Heart right ventricle (tissue), 16 donors: ENCODE results near the gene VSTM2B. TPM values are rescaled to one million over a fixed set of nuclear protein-coding genes. Genes with fewer than 3 reads are reported as not detected.

Source experiments
- ATAC-seq, 8 donors: fragments of 200-7000 bp; cut with Tn5 transposase; one replicate each; pipeline ENCODE4 v1.9.1; 2020; ENCODE audit warnings: mild to moderate bottlenecking in 8 of 8, moderate library complexity in 8 of 8, moderate number of reproducible peaks in 1 of 8
- DNase-seq, 2 donors: peaks; one replicate each; pipeline ENCODE4 v3.0.0-alpha.2; 2020
- H3K27ac ChIP-seq, 10 donors: fragments of 200-600 bp; sonication (generic) in 2 of 10; one replicate each; pipeline versions ENCODE4 v1.5.0 to v1.8.0; 2020 to 2022; ENCODE audit warnings: mild to moderate bottlenecking in 3 of 10
- H3K27me3 ChIP-seq, 7 donors: fragments of 200-600 bp; one replicate each; pipeline ENCODE4 v1.8.0; 2021 to 2022; ENCODE audit warnings: mild to moderate bottlenecking in 2 of 7
- H3K36me3 ChIP-seq, 9 donors: fragments of 200-600 bp; sonication (generic) in 1 of 9; one replicate each; pipeline versions ENCODE4 v1.5.0 to v1.8.0; 2020 to 2022; ENCODE audit warnings: mild to moderate bottlenecking in 2 of 9
- H3K4me1 ChIP-seq, 9 donors: fragments of 200-600 bp; sonication (generic) in 1 of 9; one replicate each; pipeline versions ENCODE4 v1.5.0 to v1.8.0; 2020 to 2022; ENCODE audit warnings: mild to moderate bottlenecking in 4 of 9
- H3K4me3 ChIP-seq, 10 donors: fragments of 200-600 bp; sonication (generic) in 2 of 10; one replicate each; pipeline versions ENCODE4 v1.5.0 to v1.8.0; 2020 to 2022; ENCODE audit warnings: mild to moderate bottlenecking in 7 of 10, moderate library complexity in 2 of 10
- H3K9me3 ChIP-seq, 11 donors: fragments of 200-600 bp in 10 of 11; sonication (generic) in 2 of 11; one replicate each; pipeline versions ENCODE4 v1.5.0 to v1.8.0; 2013 to 2022; ENCODE audit warnings: mild to moderate bottlenecking in 2 of 11, control low read depth in 1 of 11, moderate library complexity in 1 of 11
- WGBS, 2 donors: extraction: QIAGEN DNeasy Blood & Tissue Kit; methylation state at CpG; one replicate each; pipeline ENCODE4 v1.1.7; 2013; ENCODE audit warnings: inconsistent platforms in 1 of 2; 5-methylcytosine and 5-hydroxymethylcytosine counted together
- intact Hi-C, 10 donors: fragments of 100-400 bp; cut with DNase I; formaldehyde crosslinking; loops; one replicate each; pipeline versions ENCODE4 v1.11.1 to v1.14.2; 2022
- polyA plus RNA-seq, 2 donors: library from polyadenylated mRNA; stranded (reverse); fragments of 200-250 nt; gene quantifications; one replicate each; pipeline ENCODE4 v1.2.3, GENCODE V29; 2013
- total RNA-seq, 10 donors: library from RNA; stranded (reverse); fragmentation: NEBNext Ultra II Directional in 3 of 10; extraction: Animal tissue kit (Norgen Biotek cat#: 25700) in 3 of 10; gene quantifications; one replicate each; pipeline versions ENCODE4 v1.2.1 to v1.2.4, GENCODE V29; 2021 to 2023
- TF ChIP-seq, protein P1 (sequence below), 9 donors: fragments of 200-600 bp; sonication (generic) in 2 of 9; IDR thresholded peaks; one replicate each; pipeline versions ENCODE4 v1.5.0 to v1.8.0; 2021 to 2022; ENCODE audit warnings: antibody characterized with exemption in 9 of 9, mild to moderate bottlenecking in 5 of 9, moderate library complexity in 1 of 9
- donor health status: Arrhythmogenic right ventricular cardiomyopathy.
- donor health status: ischemic (EF 13 %, LVEDD 7.1; RV severe dilation, severe dysfunction).
- donor health status: healthy with polysubstance abuse.
- donor health status: DM: no; HTN: yes; CAD: no.
- donor health status: DM: no; HTN: no; CAD: no.
- donor health status: ischemic (EF 25% LVEDD 6.9; RV normal size, moderate dysfunction).
- donor health status: ischemic (EF 25% LVEDD 5.7; RV mildly dilated, moderate dysfunction).
- donor health status: healthy.
- donor health status: DM: yes; HTN: yes; CAD: no.
- donor health status: Ischemic cardiomyopathy.
- donor health status: ischemic (EF 35%, LVEDD 5.7; RV mildly dilated, moderate dysfunction).
- donor health status: nonischemic (EF 11% LVEDD 7.7; RV severe dilation, severe dysfunction).
- donor health status: DM: yes; HTN: yes; CAD: no.
- donor health status: PGD.
- donor health status: ischemic (EF 29% LVEDD 5.4; RV normal size, mild dysfunction).
- donor health status: nonischemic (EF 23%, LVEDD 6.1; RV moderate dilation, normal function).

The VSTM2B gene
- total and polyA plus RNA-seq, 12 donors: not detected

DNA sequence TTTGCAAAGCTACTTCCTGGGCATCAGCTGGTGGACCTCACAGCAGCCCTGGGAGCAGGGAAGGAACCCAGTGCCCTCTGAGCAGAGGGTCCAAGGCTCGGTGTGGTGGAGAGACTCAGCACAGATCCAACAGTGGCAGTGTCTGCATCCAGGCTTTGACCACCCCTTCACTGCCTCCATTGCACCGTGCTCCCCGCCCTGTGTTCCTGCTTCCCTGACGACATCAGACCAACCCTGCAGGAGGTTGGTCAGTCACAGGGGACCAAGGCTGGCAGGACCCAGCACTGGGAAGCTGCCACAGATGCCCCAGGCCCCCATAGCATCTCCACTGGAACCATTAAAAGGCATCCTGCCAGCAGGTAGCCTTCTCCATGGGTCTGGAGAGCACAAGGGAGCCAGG, 7.8 kb upstream of the VSTM2B start:
- Histone ChIP-seq H3K36me3 (no peaks in the 10 kb centered on the region), H3K4me3 (no peak overlapping the region), H3K27ac (no peak overlapping the region), H3K4me1 (no peaks in the 10 kb centered on the region), H3K27me3 (peaks cover 0 to 59% (median 25%) of the 10 kb centered on the region in 7 donors), H3K9me3 (no peaks in the 10 kb centered on the region)
- DNase-seq (no peak), ATAC-seq (no peak)
- intact Hi-C loops: no loop called here
- WGBS, 2 donors: 75 to 79% methylated on average over 4 of the region's 4 CpGs
- TF ChIP-seq, protein P1, sequence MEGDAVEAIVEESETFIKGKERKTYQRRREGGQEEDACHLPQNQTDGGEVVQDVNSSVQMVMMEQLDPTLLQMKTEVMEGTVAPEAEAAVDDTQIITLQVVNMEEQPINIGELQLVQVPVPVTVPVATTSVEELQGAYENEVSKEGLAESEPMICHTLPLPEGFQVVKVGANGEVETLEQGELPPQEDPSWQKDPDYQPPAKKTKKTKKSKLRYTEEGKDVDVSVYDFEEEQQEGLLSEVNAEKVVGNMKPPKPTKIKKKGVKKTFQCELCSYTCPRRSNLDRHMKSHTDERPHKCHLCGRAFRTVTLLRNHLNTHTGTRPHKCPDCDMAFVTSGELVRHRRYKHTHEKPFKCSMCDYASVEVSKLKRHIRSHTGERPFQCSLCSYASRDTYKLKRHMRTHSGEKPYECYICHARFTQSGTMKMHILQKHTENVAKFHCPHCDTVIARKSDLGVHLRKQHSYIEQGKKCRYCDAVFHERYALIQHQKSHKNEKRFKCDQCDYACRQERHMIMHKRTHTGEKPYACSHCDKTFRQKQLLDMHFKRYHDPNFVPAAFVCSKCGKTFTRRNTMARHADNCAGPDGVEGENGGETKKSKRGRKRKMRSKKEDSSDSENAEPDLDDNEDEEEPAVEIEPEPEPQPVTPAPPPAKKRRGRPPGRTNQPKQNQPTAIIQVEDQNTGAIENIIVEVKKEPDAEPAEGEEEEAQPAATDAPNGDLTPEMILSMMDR (IDR thresholded peaks at IDR 0.05): no peak

GRCh38 chr19:29519146-29519545, 6.6 kb upstream of the VSTM2B start:
- intact Hi-C loops: no loop called here
- Histone ChIP-seq H3K4me3 (no peak overlapping the region), H3K27me3 (peaks cover 0 to 71% (median 37%) of the 10 kb centered on the region in 7 donors), H3K27ac (no peak overlapping the region), H3K4me1 (no peaks in the 10 kb centered on the region), H3K9me3 (no peaks in the 10 kb centered on the region), H3K36me3 (no peaks in the 10 kb centered on the region)
- no peak for DNase-seq
- WGBS, 2 donors: 53 to 65% methylated on average over 5 of the region's 5 CpGs
- TF ChIP-seq, protein P1 (IDR thresholded peaks at IDR 0.05): no peak
- ATAC-seq: no peak

DNA sequence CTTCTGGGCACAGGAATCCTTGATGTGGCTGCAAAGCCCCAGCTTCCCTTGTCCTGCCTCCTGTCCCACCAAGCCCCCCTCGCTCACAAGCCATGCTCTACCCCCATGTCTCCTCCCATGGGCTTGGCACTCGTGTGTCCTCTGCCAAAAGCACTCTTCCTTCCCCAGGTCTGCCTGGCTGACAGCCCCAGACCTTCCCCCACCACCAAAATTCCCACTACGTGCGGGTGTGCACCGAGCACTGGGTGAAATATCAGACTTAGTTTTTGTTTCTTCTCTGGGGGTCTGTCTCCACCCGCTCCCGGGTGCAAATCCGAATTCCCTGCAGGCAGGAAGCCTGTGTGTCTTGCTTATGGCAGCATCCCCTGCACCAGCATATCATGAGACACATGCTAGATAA, 5.9 kb upstream of the VSTM2B start:
- H3K36me3 ChIP-seq: no peaks in the 10 kb centered on the region
- no peak for DNase-seq
- no peaks in the 10 kb centered on the region for H3K9me3 ChIP-seq
- TF ChIP-seq, protein P1 (IDR thresholded peaks at IDR 0.05): no peak
- whole genome bisulfite sequencing, 2 donors: 73 to 75% methylated on average over 8 of the region's 8 CpGs
- no peak for ATAC-seq
- no peak overlapping the region for H3K27ac ChIP-seq
- H3K4me3 ChIP-seq: no peak overlapping the region
- peaks cover 0 to 79% (median 44%) of the 10 kb centered on the region in 7 donors for H3K27me3 ChIP-seq
- intact Hi-C loops: loop anchor here in 2 of 10 donors (10.0 kb wide), 2 partner anchors 235 to 785 kb away; no protein-coding TSS in a partner anchor
- H3K4me1 ChIP-seq: peaks cover 0 to 5% (median 1%) of the 10 kb centered on the region in 9 donors

- no peak overlapping the region for H3K4me3 ChIP-seq
- TF ChIP-seq, protein P1 (IDR thresholded peaks at IDR 0.05): no peak
- no peaks in the 10 kb centered on the region for H3K9me3 ChIP-seq
- WGBS, 2 donors: 47 to 53% methylated on average over 7 of the region's 7 CpGs
- H3K27me3 ChIP-seq: peaks cover 4 to 83% (median 49%) of the 10 kb centered on the region in 7 donors
- no peak overlapping the region for H3K27ac ChIP-seq
- ATAC-seq (no peak), DNase-seq (no peak)
- intact Hi-C loops: loop anchor here in 2 of 10 donors (10.0 kb wide), 2 partner anchors 236 to 786 kb away; no protein-coding TSS in a partner anchor
- peaks cover 0 to 9% (median 6%) of the 10 kb centered on the region in 9 donors for H3K4me1 ChIP-seq
- no peaks in the 10 kb centered on the region for H3K36me3 ChIP-seq
These were observed 5.4 kb upstream of the VSTM2B start for GRCh38 chr19:29520390-29520789.
